Measurements from ENCODE around the gene RAB20. TPM values are rescaled to one million over a fixed set of nuclear protein-coding genes. Genes with fewer than 3 reads are reported as not detected.
"Not testable (repeated sequence)": the region's sequence is repeated elsewhere in the genome, so short reads cannot be mapped to it uniquely, and the experiment has no call there.

Gene RAB20
- total RNA-seq, 1 experiment from 2014 or later = 1.7 TPM

DNA sequence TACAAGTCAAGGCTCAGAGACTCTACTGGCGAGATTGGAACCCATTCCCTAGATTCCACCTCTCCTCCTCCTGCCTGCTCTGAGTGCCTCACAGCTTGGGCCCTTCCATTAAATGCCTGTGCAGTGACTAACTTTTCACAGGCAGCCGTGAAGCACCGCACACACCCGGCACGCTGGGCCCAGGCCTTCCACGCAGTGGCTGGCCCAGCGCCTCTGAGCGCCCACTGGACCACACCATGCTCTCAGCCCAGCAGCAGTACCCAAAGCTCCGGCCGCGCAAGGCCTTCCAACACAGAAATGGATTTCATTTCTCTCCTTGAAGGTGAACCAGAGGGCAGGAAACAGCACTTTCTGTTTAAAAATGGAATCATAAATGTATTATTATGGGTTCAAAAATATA lies 26.0 kb downstream of the RAB20 start:
- CTCF ChIA-PET = interaction anchor here (0.7 kb wide), 1 partner anchor 22 kb away, joined by 4 read pairs; no protein-coding TSS in a partner anchor
- Mint-ChIP-seq H3K9me3 (ENCODE audit: unreplicated experiment) (no peaks in the 10 kb centered on the region), H3K4me3 (ENCODE audit: unreplicated experiment) (no peak overlapping the region), H3K36me3 (ENCODE audit: insufficient read depth, unreplicated experiment) (no peaks in the 10 kb centered on the region), H3K27me3 (ENCODE audit: insufficient read depth, unreplicated experiment) (no peaks in the 10 kb centered on the region), H3K27ac (ENCODE audit: low read depth, unreplicated experiment) (no peak overlapping the region), H3K4me1 (ENCODE audit: insufficient read depth, unreplicated experiment) (no peaks in the 10 kb centered on the region)
- POLR2A ChIA-PET = no interaction called here
- no TSS peak for BruUV-seq (replicated peaks)
- TF ChIP-seq, protein P1, sequence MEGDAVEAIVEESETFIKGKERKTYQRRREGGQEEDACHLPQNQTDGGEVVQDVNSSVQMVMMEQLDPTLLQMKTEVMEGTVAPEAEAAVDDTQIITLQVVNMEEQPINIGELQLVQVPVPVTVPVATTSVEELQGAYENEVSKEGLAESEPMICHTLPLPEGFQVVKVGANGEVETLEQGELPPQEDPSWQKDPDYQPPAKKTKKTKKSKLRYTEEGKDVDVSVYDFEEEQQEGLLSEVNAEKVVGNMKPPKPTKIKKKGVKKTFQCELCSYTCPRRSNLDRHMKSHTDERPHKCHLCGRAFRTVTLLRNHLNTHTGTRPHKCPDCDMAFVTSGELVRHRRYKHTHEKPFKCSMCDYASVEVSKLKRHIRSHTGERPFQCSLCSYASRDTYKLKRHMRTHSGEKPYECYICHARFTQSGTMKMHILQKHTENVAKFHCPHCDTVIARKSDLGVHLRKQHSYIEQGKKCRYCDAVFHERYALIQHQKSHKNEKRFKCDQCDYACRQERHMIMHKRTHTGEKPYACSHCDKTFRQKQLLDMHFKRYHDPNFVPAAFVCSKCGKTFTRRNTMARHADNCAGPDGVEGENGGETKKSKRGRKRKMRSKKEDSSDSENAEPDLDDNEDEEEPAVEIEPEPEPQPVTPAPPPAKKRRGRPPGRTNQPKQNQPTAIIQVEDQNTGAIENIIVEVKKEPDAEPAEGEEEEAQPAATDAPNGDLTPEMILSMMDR (IDR thresholded peaks at IDR 0.05; ENCODE audit: unreplicated experiment) = no peak
- intact Hi-C loops (cut with micrococcal nuclease) = no loop called here
- DNase-seq (ENCODE audit: unreplicated experiment) = no peak

DNA sequence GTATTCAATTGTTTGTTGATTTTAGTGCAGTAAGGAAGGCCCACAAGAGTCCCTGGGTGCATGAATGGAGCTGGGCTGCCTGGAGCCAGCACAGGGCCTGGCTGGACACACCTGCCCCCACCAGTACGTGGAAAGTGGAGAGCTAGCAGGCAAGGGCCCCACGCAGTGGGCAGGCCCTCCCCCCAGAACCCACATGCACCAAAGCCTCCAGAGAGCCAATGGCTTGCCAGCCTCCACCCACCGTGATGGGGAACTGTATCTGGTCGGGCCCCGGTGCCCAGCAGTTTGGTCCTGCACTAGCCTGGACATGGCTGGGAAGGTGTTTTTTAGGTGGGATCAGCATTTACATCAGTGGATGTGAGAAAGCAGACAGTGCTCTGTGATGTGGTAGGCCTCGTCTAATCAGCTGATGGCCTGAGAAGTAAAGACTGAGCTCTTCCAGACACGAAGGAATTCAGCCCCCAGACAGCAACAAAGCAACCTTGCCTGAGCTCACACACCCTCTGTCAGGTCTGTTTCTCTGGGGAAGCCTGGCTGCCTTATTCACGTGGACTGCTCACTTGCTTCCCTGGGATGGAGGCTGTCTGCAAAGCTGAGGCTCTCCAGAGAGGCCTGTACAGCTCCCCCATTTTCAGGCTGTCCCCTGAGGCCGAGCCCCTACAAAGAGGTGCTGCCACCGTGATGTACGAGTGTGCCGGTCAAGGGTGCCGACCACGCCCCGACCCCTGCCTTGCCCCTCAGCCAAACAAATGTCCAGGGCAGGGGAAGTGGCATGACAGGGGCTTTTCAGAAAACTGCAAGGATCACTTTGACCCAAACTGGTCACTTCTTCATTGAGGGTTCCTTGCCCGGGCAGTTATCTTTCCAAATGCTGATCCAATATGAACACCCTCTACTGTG lies 27.5 kb downstream of the RAB20 start:
- Mint-ChIP-seq H3K4me1 (ENCODE audit: insufficient read depth, unreplicated experiment) (no peaks in the 10 kb centered on the region), H3K36me3 (ENCODE audit: insufficient read depth, unreplicated experiment) (no peaks in the 10 kb centered on the region), H3K9me3 (ENCODE audit: unreplicated experiment) (no peaks in the 10 kb centered on the region), H3K27ac (ENCODE audit: low read depth, unreplicated experiment) (no peak overlapping the region), H3K27me3 (ENCODE audit: insufficient read depth, unreplicated experiment) (no peaks in the 10 kb centered on the region), H3K4me3 (ENCODE audit: unreplicated experiment) (no peak overlapping the region)
- ChIA-PET CTCF (no interaction called here), POLR2A (no interaction called here)
- DNase-seq (ENCODE audit: unreplicated experiment) = no peak
- no TSS peak for BruUV-seq (replicated peaks)
- intact Hi-C loops (cut with micrococcal nuclease) = no loop called here
- TF ChIP-seq, protein P1 (IDR thresholded peaks at IDR 0.05; ENCODE audit: unreplicated experiment) = no peak

DNA sequence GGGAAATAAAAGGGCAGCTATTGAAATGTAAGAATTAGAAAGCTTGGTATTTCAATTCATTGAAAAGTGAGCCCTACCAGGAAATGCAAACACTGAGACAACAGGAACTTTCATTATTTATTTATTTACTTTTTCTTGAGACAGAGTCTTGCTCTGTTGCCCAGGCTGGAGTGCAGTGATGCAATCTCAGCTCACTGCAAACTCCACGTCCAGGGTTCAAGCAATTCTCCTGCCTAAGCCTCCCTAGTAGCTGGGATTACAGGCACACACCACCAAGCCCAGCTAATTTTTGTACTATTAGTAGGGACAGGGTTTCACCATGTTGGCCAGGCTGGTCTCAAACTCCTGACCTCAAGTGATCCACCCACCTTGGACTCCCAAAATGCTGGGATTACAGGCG lies 29.3 kb downstream of the RAB20 start:
- BruUV-seq (replicated peaks) = not testable (repeated sequence)

DNA sequence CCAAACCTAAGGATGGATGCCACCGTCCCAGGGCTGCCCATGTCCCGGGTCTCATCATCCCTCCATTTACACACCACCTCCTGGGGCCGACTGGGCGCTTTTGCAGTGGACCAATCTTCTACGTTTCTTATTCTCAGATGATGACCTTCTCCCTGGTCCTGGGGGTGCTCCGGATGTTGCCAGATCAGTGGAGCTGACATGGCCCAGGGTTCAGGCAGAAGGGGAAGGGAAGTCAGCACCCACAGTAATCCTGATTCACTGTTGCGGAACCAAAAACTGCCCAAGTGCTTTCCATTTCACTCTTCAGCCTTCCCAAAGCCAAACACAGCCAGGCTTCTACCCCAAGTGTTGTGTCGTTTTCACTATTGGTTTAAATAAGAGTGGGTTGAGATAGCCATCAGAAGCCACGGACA lies 29.8 kb downstream of the RAB20 start:
- no TSS peak for BruUV-seq (replicated peaks)
- intact Hi-C loops (cut with micrococcal nuclease) = no loop called here
- Mint-ChIP-seq H3K27me3 (ENCODE audit: insufficient read depth, unreplicated experiment) (no peaks in the 10 kb centered on the region), H3K4me3 (ENCODE audit: unreplicated experiment) (no peak overlapping the region), H3K36me3 (ENCODE audit: insufficient read depth, unreplicated experiment) (no peaks in the 10 kb centered on the region), H3K27ac (ENCODE audit: low read depth, unreplicated experiment) (no peak overlapping the region), H3K9me3 (ENCODE audit: unreplicated experiment) (no peaks in the 10 kb centered on the region), H3K4me1 (ENCODE audit: insufficient read depth, unreplicated experiment) (no peaks in the 10 kb centered on the region)
- TF ChIP-seq, protein P1 (IDR thresholded peaks at IDR 0.05; ENCODE audit: unreplicated experiment) = no peak
- CTCF ChIA-PET = interaction anchor here (0.6 to 0.7 kb wide), 3 partner anchors 76 to 310 kb away, joined by 3 read pairs; no protein-coding TSS in a partner anchor
- no peak for DNase-seq (ENCODE audit: unreplicated experiment)
- POLR2A ChIA-PET = no interaction called here

More for the DNA sequence above, 29.3 kb downstream of the RAB20 start:
- DNase-seq (ENCODE audit: unreplicated experiment); H3K4me1 Mint-ChIP-seq (ENCODE audit: insufficient read depth, unreplicated experiment); intact Hi-C loops (cut with micrococcal nuclease); H3K27me3 Mint-ChIP-seq (ENCODE audit: insufficient read depth, unreplicated experiment); H3K9me3 Mint-ChIP-seq (ENCODE audit: unreplicated experiment); H3K4me3 Mint-ChIP-seq (ENCODE audit: unreplicated experiment); H3K27ac Mint-ChIP-seq (ENCODE audit: low read depth, unreplicated experiment); POLR2A ChIA-PET; H3K36me3 Mint-ChIP-seq (ENCODE audit: insufficient read depth, unreplicated experiment): not testable (repeated sequence)
- CTCF ChIA-PET = interaction anchor here (0.7 kb wide), 1 partner anchor 76 kb away, joined by 3 read pairs; no protein-coding TSS in a partner anchor
